ENCODE measurements around the gene ZNF556.
"Not testable (repeated sequence)": the region's sequence is repeated elsewhere in the genome, so short reads cannot be mapped to it uniquely, and the experiment has no call there.

Gene ZNF556

GRCh38 chr19:2853015-2853606, 14.0 kb upstream of the ZNF556 start:
- DNase-seq (ENCODE audit: low read depth): no peak

- DNase-seq (ENCODE audit: low read depth): no peak
These were observed 12.3 kb upstream of the ZNF556 start for GRCh38 chr19:2854849-2855248.

- DNase-seq (ENCODE audit: low read depth): no peak
These were observed 10.6 kb upstream of the ZNF556 start for GRCh38 chr19:2856457-2857050.

GRCh38 chr19:2858864-2859263, 8.3 kb upstream of the ZNF556 start:
- DNase-seq (ENCODE audit: low read depth): no peak

GRCh38 chr19:2863816-2864215, 3.3 kb upstream of the ZNF556 start:
- DNase-seq (ENCODE audit: low read depth): no peak

- no peak for DNase-seq (ENCODE audit: low read depth)
These were observed 1.6 kb upstream of the ZNF556 start for GRCh38 chr19:2865334-2866100.

- DNase-seq (ENCODE audit: low read depth): no peak
These were observed 575 bp upstream of the ZNF556 start for GRCh38 chr19:2866495-2867024.

- DNase-seq (ENCODE audit: low read depth): no peak
These were observed 2.5 kb downstream of the ZNF556 start for GRCh38 chr19:2869618-2870017.

- DNase-seq (ENCODE audit: low read depth): not testable (repeated sequence)
These were observed 5.0 kb downstream of the ZNF556 start for GRCh38 chr19:2872175-2872574.

GRCh38 chr19:2877398-2878331, 10.5 kb downstream of the ZNF556 start:
- DNase-seq (ENCODE audit: low read depth): no peak

GRCh38 chr19:2883686-2884439, 16.7 kb downstream of the ZNF556 start:
- DNase-seq (ENCODE audit: low read depth): peak; percentile 39

GRCh38 chr19:2885736-2886135, 18.6 kb downstream of the ZNF556 start:
- no peak for DNase-seq (ENCODE audit: low read depth)

GRCh38 chr19:2887391-2887914, 20.3 kb downstream of the ZNF556 start:
- DNase-seq (ENCODE audit: low read depth): peak; percentile 61

GRCh38 chr19:2888731-2889224, 21.6 kb downstream of the ZNF556 start:
- no peak for DNase-seq (ENCODE audit: low read depth)

GRCh38 chr19:2890531-2890930, 23.4 kb downstream of the ZNF556 start:
- not testable (repeated sequence) for DNase-seq (ENCODE audit: low read depth)

GRCh38 chr19:2896694-2897093, 29.6 kb downstream of the ZNF556 start:
- no peak for DNase-seq (ENCODE audit: low read depth)

GRCh38 chr19:2900296-2901252, 33.4 kb downstream of the ZNF556 start, which contains the start of gene ZNF57:
TSS of gene ZNF57 (plus strand) at chr19:2900928. CDS start at chr19:2901046, 118 bp downstream.
- peak; percentile 99 for DNase-seq (ENCODE audit: low read depth)

GRCh38 chr19:2902590-2903218, 35.6 kb downstream of the ZNF556 start:
- DNase-seq (ENCODE audit: low read depth): no peak

- not testable (repeated sequence) for DNase-seq (ENCODE audit: low read depth)
These were observed 36.2 kb downstream of the ZNF556 start for GRCh38 chr19:2903326-2903725.
